Measurements from ENCODE around the gene PTPRN2. TPM values are rescaled to one million over a fixed set of nuclear protein-coding genes. Genes with fewer than 3 reads are reported as not detected.

The PTPRN2 gene
- polyA plus RNA-seq, 1 experiment = 0.31 TPM

GRCh38 chr7:157814931-157815705, 772.5 kb downstream of the PTPRN2 start:
- Histone ChIP-seq H3K36me3 (ENCODE audit: control insufficient read depth, insufficient read depth, low read length) (no peaks in the 10 kb centered on the region), H3K4me3 (ENCODE audit: low read depth, low read length) (no peak overlapping the region), H3K27me3 (ENCODE audit: control insufficient read depth, insufficient read depth, low read length) (no peaks in the 10 kb centered on the region)
- no peak for DNase-seq (ENCODE audit: low read depth)
- no peak for TF ChIP-seq CTCF (IDR thresholded peaks at IDR 0.05; ENCODE audit: insufficient read depth, low read depth, low read length)
- CTCF ChIA-PET = no interaction called here
- POLR2A ChIA-PET = no interaction called here

GRCh38 chr7:157813741-157814661, 773.6 kb downstream of the PTPRN2 start:
- DNase-seq (ENCODE audit: low read depth) = no peak
- CTCF ChIA-PET = no interaction called here
- no peak for TF ChIP-seq CTCF (IDR thresholded peaks at IDR 0.05; ENCODE audit: insufficient read depth, low read depth, low read length)
- Histone ChIP-seq H3K27me3 (ENCODE audit: control insufficient read depth, insufficient read depth, low read length) (no peaks in the 10 kb centered on the region), H3K36me3 (ENCODE audit: control insufficient read depth, insufficient read depth, low read length) (no peaks in the 10 kb centered on the region), H3K4me3 (ENCODE audit: low read depth, low read length) (no peak overlapping the region)
- POLR2A ChIA-PET = no interaction called here

DNA sequence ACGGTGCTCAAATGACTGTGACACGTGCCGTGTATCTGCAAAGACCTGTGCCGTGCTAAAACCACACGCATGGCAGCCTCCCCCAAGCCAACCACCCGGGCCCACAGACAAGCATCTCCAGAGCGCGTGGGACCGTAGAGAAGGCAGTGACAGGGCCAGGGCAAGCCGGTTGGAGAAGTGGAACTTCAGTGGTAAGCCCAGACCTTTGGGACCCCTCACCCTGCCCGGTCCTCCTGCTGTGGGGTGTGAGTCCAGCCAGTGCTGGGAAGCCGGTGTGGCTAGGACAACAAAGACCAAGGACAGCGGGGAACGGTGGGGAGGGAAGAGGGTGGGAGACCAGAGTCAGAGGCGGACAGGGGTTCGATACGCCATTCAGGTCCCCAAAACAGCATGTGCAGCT, 774.6 kb downstream of the PTPRN2 start:
- TF ChIP-seq CTCF (IDR thresholded peaks at IDR 0.05; ENCODE audit: insufficient read depth, low read depth, low read length) = no peak
- Histone ChIP-seq H3K27me3 (ENCODE audit: control insufficient read depth, insufficient read depth, low read length) (no peaks in the 10 kb centered on the region), H3K36me3 (ENCODE audit: control insufficient read depth, insufficient read depth, low read length) (no peaks in the 10 kb centered on the region), H3K4me3 (ENCODE audit: low read depth, low read length) (no peak overlapping the region)
- no peak for DNase-seq (ENCODE audit: low read depth)
- ChIA-PET POLR2A (no interaction called here), CTCF (no interaction called here)

GRCh38 chr7:157811946-157812345, 775.7 kb downstream of the PTPRN2 start:
- POLR2A ChIA-PET = no interaction called here
- H3K36me3 ChIP-seq (ENCODE audit: control insufficient read depth, insufficient read depth, low read length) = no peaks in the 10 kb centered on the region
- H3K27me3 ChIP-seq (ENCODE audit: control insufficient read depth, insufficient read depth, low read length) = no peaks in the 10 kb centered on the region
- DNase-seq (ENCODE audit: low read depth) = no peak
- CTCF ChIA-PET = interaction anchor here (0.6 kb wide), 1 partner anchor 38 kb away, joined by 3 read pairs; no protein-coding TSS in a partner anchor
- TF ChIP-seq CTCF (IDR thresholded peaks at IDR 0.05; ENCODE audit: insufficient read depth, low read depth, low read length) = no peak
- no peak overlapping the region for H3K4me3 ChIP-seq (ENCODE audit: low read depth, low read length)

Data from BJ (cell line).